ENCODE results near the gene SYNCRIP.

DNA sequence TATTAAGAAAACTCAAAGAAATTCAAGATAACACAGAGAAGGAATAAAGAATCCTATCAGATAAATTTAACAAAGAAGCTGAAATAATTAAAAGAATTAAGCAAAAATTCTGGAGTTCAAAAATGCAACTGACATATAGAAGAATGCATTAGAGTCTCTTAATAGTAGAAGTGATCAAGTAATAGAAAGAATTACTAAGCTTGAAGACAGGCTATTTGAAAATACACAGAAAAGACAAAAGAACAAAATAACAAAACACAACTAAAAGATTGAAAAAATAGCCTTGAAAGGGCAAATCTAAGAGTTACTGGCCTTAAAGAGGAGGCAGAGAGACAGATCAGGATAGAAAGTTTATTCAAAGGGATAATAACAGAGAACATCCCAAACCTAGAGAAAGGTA, 61.1 kb downstream of the SYNCRIP start:
- TF ChIP-seq POLR2A (IDR thresholded peaks at IDR 0.05; ENCODE audit: low read length): no peak
- TF ChIP-seq GATA1 (IDR thresholded peaks at IDR 0.05; ENCODE audit: low read depth, low read length): no peak
